Measurements from ENCODE around the gene LIAS.
"Not testable (repeated sequence)": the region's sequence is repeated elsewhere in the genome, so short reads cannot be mapped to it uniquely, and the experiment has no call there.

LIAS gene

GRCh38 chr4:39502019-39502663 lies 43.3 kb downstream of the LIAS start:
- DNase-seq, result no peak

- not testable (repeated sequence) for DNase-seq
Measured at GRCh38 chr4:39502664-39503035, 43.8 kb downstream of the LIAS start.

- no peak for DNase-seq
Measured at GRCh38 chr4:39504538-39504937, 45.7 kb downstream of the LIAS start.

GRCh38 chr4:39505581-39505980 lies 46.7 kb downstream of the LIAS start:
- DNase-seq, result no peak

GRCh38 chr4:39510348-39510929 lies 51.6 kb downstream of the LIAS start:
- DNase-seq, result no peak

- DNase-seq, result not testable (repeated sequence)
Measured at GRCh38 chr4:39514266-39514665, 55.4 kb downstream of the LIAS start.

- no peak for DNase-seq
Measured at GRCh38 chr4:39514888-39515401, 56.1 kb downstream of the LIAS start.

- not testable (repeated sequence) for DNase-seq
Measured at GRCh38 chr4:39515669-39516401, 57.0 kb downstream of the LIAS start.

GRCh38 chr4:39516407-39516966 lies 57.6 kb downstream of the LIAS start:
- DNase-seq, result no peak

- DNase-seq, result no peak
Measured at GRCh38 chr4:39518484-39518883, 59.6 kb downstream of the LIAS start.

GRCh38 chr4:39521253-39521919 lies 62.5 kb downstream of the LIAS start:
- no peak for DNase-seq

GRCh38 chr4:39522068-39522467 lies 63.2 kb downstream of the LIAS start:
- DNase-seq, result no peak

GRCh38 chr4:39524161-39524957 lies 65.5 kb downstream of the LIAS start:
- no peak for DNase-seq

GRCh38 chr4:39525822-39526690 lies 67.2 kb downstream of the LIAS start:
- no peak for DNase-seq

GRCh38 chr4:39526765-39527295 lies 68.0 kb downstream of the LIAS start:
- DNase-seq, result no peak

- peak; percentile 85 for DNase-seq
Measured at GRCh38 chr4:39527296-39528060, 68.6 kb downstream of the LIAS start, which contains the start of gene UGDH. Gene UGDH (minus strand): TSS chr4:39527439. CDS start chr4:39521512, 5,927 bp downstream.

GRCh38 chr4:39528061-39528465 lies 69.2 kb downstream of the LIAS start:
- no peak for DNase-seq
